ENCODE data around the gene BCL2. TPM values are rescaled to one million over a fixed set of nuclear protein-coding genes. Genes with fewer than 3 reads are reported as not detected.

The BCL2 gene
- polyA plus RNA-seq, 1 of the 3 experiments (the other 2 are of a cell fraction): 1.5 TPM

GRCh38 chr18:63168287-63168686 lies 151.3 kb downstream of the BCL2 start:
- no peak overlapping the region for H3K4me3 ChIP-seq (ENCODE audit: low read depth in 2 of 2, low read length in 1 of 2)
- no peaks in the 10 kb centered on the region for H3K9me3 ChIP-seq
- H3K4me1 ChIP-seq (ENCODE audit: control insufficient read depth in 1 of 2, insufficient read depth in 2 of 2, low read depth in 1 of 2, low read length in 1 of 2): peaks cover 0 to 8% of the 10 kb centered on the region in 2 experiments; a peak in 2 of 4 replicates
- DNase-seq: no peak
- no peak overlapping the region for H3K27ac ChIP-seq (ENCODE audit: low read depth in 2 of 2, low read length in 1 of 2)
- H3F3A ChIP-seq (replicated peaks; ENCODE audit: insufficient read depth): no peaks in the 10 kb centered on the region
- no peaks in the 10 kb centered on the region for H3K27me3 ChIP-seq (ENCODE audit: insufficient read depth)
- ChIA-PET CTCF (no interaction called here), POLR2A (no interaction called here)
- H3K79me2 ChIP-seq (ENCODE audit: insufficient read depth): no peaks in the 10 kb centered on the region
- 85% methylated on average over 4 of the region's 5 CpGs for WGBS (ENCODE audit: low lambda C conversion rate)
- no peaks in the 10 kb centered on the region for H3K9me2 ChIP-seq
- no peaks in the 10 kb centered on the region for H3K36me3 ChIP-seq (replicated peaks in 1 of 2; ENCODE audit: control insufficient read depth in 1 of 2, insufficient read depth in 2 of 2, low read length in 1 of 2)
- no peak for TF ChIP-seq NRF1 (IDR thresholded peaks at IDR 0.05; ENCODE audit: low read depth, low read length)
- TF ChIP-seq TCF12 (IDR thresholded peaks at IDR 0.05): no peak
- no peak for TF ChIP-seq MEF2A (IDR thresholded peaks at IDR 0.05; ENCODE audit: borderline replicate concordance, low read depth)
- TF ChIP-seq SIN3A (IDR thresholded peaks at IDR 0.05; ENCODE audit: borderline replicate concordance, low read depth, low read length): no peak
- TF ChIP-seq REST (IDR thresholded peaks at IDR 0.05; ENCODE audit: low read depth, low read length): no peak
- no peak for TF ChIP-seq TEAD4 (IDR thresholded peaks at IDR 0.05; ENCODE audit: borderline replicate concordance, insufficient read depth)
- TF ChIP-seq, protein P1, sequence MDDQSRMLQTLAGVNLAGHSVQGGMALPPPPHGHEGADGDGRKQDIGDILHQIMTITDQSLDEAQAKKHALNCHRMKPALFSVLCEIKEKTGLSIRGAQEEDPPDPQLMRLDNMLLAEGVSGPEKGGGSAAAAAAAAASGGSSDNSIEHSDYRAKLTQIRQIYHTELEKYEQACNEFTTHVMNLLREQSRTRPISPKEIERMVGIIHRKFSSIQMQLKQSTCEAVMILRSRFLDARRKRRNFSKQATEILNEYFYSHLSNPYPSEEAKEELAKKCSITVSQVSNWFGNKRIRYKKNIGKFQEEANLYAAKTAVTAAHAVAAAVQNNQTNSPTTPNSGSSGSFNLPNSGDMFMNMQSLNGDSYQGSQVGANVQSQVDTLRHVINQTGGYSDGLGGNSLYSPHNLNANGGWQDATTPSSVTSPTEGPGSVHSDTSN (IDR thresholded peaks at IDR 0.05): no peak
- TF ChIP-seq EP300 (IDR thresholded peaks at IDR 0.05; ENCODE audit: borderline replicate concordance in 1 of 2, low read depth in 1 of 2, low read length in 1 of 2): no peak
- TF ChIP-seq, protein P2, sequence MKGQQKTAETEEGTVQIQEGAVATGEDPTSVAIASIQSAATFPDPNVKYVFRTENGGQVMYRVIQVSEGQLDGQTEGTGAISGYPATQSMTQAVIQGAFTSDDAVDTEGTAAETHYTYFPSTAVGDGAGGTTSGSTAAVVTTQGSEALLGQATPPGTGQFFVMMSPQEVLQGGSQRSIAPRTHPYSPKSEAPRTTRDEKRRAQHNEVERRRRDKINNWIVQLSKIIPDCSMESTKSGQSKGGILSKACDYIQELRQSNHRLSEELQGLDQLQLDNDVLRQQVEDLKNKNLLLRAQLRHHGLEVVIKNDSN (IDR thresholded peaks at IDR 0.05; ENCODE audit: borderline replicate concordance, low read depth): no peak
- H3K4me2 ChIP-seq: no peak overlapping the region
- H3K9ac ChIP-seq: no peak overlapping the region
- H2AFZ ChIP-seq (ENCODE audit: low read depth): no peak overlapping the region
- H4K20me1 ChIP-seq (ENCODE audit: insufficient read depth): no peaks in the 10 kb centered on the region

DNA sequence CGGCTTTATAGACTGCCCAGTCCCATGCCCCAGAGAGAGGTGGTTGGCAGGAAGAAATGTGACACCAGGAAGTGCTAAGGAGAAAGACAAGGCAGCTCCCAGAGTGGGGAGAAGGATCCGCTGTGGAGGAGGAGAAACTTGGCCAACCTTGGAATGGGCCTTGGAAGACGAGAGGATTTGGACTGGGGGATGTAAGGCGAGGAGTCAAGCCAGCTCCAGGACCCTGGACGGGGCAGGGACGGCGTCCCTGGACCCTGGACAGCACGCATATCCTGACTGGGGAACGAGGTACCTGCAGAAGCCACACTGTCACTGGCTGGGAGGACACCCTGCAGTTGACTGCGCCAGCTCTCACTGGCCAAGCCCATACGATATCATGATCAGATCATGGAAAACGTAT lies 153.4 kb downstream of the BCL2 start:
- Histone ChIP-seq H3K27me3 (ENCODE audit: insufficient read depth) (no peaks in the 10 kb centered on the region), H4K20me1 (ENCODE audit: insufficient read depth) (no peaks in the 10 kb centered on the region), H3K4me2 (no peak overlapping the region), H3K9me2 (no peaks in the 10 kb centered on the region), H3K4me3 (ENCODE audit: low read depth in 2 of 2, low read length in 1 of 2) (no peak overlapping the region), H3K4me1 (ENCODE audit: control insufficient read depth in 1 of 2, insufficient read depth in 2 of 2, low read depth in 1 of 2, low read length in 1 of 2) (peaks cover 4 to 20% of the 10 kb centered on the region in 2 experiments; a peak in 2 of 4 replicates), H3K9ac (no peak overlapping the region), H3K9me3 (no peaks in the 10 kb centered on the region), H3K36me3 (replicated peaks in 1 of 2; ENCODE audit: control insufficient read depth in 1 of 2, insufficient read depth in 2 of 2, low read length in 1 of 2) (no peaks in the 10 kb centered on the region), H3F3A (replicated peaks; ENCODE audit: insufficient read depth) (peaks cover 6% of the 10 kb centered on the region), H3K27ac (ENCODE audit: low read depth in 2 of 2, low read length in 1 of 2) (no peak overlapping the region), H2AFZ (ENCODE audit: low read depth) (no peak overlapping the region), H3K79me2 (ENCODE audit: insufficient read depth) (no peaks in the 10 kb centered on the region)
- DNase-seq: no peak
- POLR2A ChIA-PET: no interaction called here
- CTCF ChIA-PET: interaction anchor here (1.2 to 1.4 kb wide), 3 partner anchors 9 to 152 kb away, joined by 3 to 4 read pairs (median 4); no protein-coding TSS in a partner anchor
- WGBS (ENCODE audit: low lambda C conversion rate): 91% methylated on average over 7 of the region's 12 CpGs
- no peak for TF ChIP-seq TAF1 (IDR thresholded peaks at IDR 0.05; ENCODE audit: borderline replicate concordance, low read depth, low read length)
- TF ChIP-seq, protein P1 (IDR thresholded peaks at IDR 0.05): no peak
- TF ChIP-seq, protein P3, sequence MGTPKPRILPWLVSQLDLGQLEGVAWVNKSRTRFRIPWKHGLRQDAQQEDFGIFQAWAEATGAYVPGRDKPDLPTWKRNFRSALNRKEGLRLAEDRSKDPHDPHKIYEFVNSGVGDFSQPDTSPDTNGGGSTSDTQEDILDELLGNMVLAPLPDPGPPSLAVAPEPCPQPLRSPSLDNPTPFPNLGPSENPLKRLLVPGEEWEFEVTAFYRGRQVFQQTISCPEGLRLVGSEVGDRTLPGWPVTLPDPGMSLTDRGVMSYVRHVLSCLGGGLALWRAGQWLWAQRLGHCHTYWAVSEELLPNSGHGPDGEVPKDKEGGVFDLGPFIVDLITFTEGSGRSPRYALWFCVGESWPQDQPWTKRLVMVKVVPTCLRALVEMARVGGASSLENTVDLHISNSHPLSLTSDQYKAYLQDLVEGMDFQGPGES (IDR thresholded peaks at IDR 0.05; ENCODE audit: low read depth, low read length): no peak
- TF ChIP-seq MAX (IDR thresholded peaks at IDR 0.05; ENCODE audit: low read depth): no peak
- TF ChIP-seq ZBTB33 (IDR thresholded peaks at IDR 0.05; ENCODE audit: borderline replicate concordance, low read depth): no peak
- TF ChIP-seq SMC3 (IDR thresholded peaks at IDR 0.05; ENCODE audit: low read depth, low read length): no peak
- TF ChIP-seq FOSL2 (IDR thresholded peaks at IDR 0.05; ENCODE audit: borderline replicate concordance, low read depth): no peak
- TF ChIP-seq, protein P2 (IDR thresholded peaks at IDR 0.05; ENCODE audit: borderline replicate concordance, low read depth): no peak

All from SK-N-SH (cell line).